HG03039 (cell line): Measurements from ENCODE around the gene BACH1.
"Not testable (repeated sequence)": the region's sequence is repeated elsewhere in the genome, so short reads cannot be mapped to it uniquely, and the experiment has no call there.

Experiments used
- ATAC-seq: cut with Tn5 transposase; IDR thresholded peaks from one replicate; pipeline ENCODE4 v1.9.1; 2021; ENCODE audit warnings: mild to moderate bottlenecking, moderate library complexity; ENCODE audit not compliant: unreplicated experiment

The BACH1 gene

DNA sequence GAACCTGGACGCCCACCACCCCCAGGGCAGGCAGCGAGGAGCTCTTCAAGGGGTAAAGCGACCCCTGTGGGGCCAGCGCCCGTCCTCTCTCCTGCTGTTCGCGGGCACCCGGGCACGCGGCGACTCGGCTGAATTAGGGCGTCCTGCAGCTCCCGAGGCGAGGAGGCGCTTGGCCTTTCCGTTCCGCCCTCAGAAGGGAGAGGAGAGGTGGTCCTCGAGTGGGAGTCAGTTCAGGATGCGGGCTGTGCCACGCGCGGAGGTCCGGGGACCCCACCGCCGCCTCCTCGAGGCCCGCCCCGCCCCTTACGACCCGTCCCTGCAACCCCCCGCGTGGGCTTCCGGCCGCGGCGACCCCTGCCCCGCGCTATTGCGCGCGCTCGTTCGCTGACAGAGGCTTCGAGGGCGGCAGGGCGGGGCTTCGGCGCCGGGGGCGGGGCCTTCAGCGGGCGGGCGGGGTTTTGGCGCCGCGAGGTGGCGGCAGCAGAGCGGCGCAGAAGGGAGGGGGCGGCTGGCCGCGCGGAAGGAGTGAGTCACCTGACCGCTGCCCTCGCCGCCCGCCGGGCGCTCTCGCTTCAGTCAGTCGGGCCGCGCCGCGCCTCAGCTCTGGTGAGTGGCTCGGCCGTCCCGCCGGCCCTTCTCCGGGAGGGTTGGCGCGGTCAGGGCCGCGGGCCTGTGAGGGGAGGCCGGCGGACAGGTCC lies at the start of gene BACH1:
BACH1 (plus strand) TSS at position 575 of the 698 bp plus-strand sequence. CDS start 22,359 bp downstream, outside the sequence.
- peak; percentile 56 for ATAC-seq

DNA sequence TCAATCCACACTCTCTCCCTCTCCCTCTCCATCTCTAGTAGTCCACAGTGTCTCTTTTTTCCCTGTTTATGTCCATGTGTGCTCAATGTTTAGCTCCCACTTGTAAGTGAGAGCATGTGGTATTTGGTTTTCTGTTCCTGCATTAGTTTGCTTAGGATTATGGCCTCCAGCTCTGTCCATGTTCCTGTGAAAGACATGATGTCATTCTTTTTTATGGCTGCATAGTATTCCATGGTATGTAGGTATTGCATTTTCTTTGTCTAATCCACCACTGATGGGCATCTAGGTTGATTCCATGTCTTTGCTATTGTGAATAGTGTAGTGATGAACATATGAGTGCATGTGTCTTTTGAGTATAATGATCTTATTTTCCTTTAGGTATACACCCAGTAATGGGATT lies 49.4 kb upstream of the BACH1 start:
- ATAC-seq, result not testable (repeated sequence)

DNA sequence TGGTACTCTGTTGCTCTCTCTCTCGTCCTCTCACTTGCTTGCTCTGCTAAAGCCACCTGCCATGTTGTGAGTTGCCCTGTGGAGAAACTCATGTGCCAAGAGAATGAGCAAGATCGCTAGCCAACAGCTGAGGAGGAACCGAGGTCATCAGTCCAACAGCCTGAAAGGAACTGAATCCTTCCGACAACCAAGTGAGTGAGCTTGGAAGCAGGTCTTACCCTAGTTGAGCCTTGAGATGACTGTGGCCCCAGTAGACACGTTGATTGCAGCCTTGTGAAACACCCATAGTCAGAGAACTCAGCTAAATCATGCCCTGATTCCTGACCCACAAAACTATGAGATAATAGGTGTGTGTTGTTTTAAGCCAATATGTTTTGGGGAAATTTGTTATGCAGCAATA lies 48.1 kb upstream of the BACH1 start:
- ATAC-seq, result no peak

- ATAC-seq, result not testable (repeated sequence)
These were observed 44.9 kb upstream of the BACH1 start for GRCh38 chr21:29253861-29254260.

DNA sequence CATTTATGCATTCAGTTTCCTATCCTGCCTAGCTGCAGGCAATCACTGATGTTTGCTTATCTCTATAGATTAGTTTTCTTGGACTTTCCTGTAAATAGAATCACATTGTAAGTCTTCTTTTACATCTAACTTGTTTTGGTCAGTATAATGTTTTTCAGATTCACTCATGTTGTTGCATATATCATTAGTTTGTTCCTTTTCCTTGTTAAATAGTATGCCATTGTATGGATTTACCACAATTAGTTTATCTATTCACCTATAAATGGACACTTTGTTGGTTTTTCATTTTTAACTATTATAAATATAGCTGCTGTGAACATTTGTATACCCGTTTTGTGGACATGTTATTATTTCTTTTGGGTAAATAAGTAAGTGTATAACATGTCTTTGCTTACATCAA lies 44.2 kb upstream of the BACH1 start:
- ATAC-seq, result no peak

- no peak for ATAC-seq
These were observed 42.4 kb upstream of the BACH1 start for GRCh38 chr21:29256126-29256910.

GRCh38 chr21:29257701-29258100 lies 41.0 kb upstream of the BACH1 start:
- ATAC-seq, result no peak

- ATAC-seq, result no peak
These were observed 39.9 kb upstream of the BACH1 start for GRCh38 chr21:29258626-29259338.

- no peak for ATAC-seq
These were observed 38.3 kb upstream of the BACH1 start for GRCh38 chr21:29260461-29260860.

DNA sequence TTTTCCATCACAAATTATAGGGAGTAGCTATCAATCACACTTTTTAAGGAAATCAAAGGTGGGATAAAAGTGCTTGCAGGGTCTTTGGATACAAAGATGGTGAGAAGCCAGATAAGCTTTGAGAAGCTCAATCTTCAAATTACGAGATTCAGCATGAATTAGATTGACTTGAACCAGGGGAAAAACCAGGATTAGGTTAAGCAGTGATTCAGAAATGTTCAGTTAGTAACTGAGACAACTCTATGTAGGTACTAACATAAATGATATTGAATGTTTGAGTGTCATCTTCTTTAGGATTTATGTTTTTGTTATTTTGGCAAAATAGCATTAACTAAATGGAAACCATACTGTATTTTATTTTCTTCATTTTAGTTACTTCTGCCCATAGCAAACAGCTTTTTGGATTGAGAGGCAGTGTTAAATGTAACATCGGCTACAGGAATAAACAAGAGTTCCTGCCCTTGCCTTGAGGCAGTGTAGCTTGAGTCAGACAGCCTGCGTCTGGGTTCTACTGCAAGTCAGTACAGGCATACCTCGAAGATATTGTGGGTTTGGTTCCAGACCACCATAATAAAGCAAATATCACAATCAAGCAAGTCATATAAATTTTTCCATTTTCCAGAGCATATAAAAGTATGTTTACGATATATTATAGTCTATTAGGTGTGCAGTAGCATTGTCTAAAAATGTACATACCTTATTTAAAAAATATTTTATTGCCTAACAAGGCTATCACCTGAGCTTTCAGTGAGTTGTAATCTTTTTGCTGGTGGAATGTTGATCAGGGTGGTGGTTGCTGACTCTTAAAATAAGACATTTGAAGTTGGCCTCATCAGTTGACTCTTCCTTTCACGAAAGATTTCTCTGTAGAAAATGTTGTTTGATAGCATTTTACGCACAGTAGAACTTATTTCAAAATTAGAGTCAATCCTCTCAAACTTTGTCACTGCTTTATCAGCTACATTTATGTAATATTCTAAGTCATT lies 36.9 kb upstream of the BACH1 start:
- ATAC-seq, result no peak

DNA sequence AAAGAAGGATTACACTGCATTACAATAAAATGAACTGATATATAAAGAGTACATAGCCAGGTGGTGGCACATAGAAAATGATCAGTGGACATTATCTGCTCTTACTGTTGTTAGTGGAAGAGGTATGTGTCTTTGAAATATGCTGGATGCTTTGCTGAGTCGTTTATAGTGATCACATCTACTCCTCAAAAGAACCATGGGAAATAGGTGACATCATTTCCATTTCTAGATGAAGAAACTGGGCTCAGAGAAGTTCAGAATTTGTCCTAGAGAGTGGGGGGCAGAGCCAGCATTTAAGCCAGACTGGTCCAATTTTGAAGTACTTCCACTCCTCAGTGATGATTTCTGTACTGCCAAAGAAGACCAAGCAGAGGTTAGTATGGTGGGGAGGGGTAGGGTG lies 34.0 kb upstream of the BACH1 start:
- ATAC-seq, result no peak

DNA sequence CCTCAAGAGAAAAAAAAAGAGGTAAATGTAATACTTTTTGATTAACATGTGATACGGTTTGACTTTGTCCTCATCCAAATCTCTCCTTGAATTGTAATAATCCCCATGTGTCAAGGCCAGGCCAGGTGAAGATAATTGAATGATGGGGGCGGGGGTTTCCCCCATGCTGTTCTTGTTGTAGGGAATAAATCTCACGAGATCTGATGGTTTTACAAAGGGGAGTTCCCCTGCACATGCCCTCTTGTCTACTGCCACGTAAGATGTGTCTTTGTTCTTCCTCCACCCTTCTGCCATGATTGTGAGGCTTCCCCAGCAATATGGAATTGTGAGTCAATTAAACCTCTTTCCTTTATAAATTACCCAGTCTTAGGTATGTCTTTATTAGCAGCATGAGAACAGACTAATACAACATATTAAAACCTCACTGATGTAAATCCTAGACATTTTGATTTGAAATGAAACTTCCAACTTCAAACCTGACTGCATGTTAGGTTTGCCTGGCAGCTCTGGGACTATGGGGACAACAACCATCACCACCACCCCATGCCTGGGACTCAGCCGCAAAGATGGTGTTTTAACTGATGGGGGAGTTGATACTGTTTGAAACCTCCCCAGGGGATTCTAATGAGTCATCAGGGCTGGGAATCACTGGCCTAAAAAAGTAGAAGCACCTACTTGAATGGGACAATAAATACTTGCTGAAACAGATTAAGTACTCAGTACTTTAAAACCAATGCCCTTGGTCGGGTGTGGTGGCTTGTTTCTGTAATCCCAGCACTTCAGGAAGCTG lies 32.8 kb upstream of the BACH1 start:
- peak; percentile 49 for ATAC-seq

GRCh38 chr21:29267666-29268065 lies 31.1 kb upstream of the BACH1 start:
- ATAC-seq, result no peak

GRCh38 chr21:29271927-29272333 lies 26.8 kb upstream of the BACH1 start:
- no peak for ATAC-seq

DNA sequence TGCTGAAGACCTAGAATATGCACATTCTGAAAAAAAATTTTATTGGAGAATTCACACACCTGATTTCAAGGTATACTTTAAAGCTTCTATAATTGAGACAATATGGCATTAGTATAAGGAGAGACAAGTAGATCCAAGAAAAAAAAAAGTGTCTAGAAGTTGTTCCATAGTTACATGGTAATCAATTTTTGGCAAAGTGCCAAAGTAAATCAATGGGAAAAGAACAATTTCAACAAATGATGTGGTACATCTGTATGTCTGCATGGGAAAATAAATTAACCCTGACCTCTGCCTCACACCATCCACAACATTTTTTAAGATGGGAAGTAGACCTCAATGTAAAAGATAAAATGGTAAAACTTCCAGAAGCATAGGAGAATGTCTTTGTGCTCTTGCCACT lies 21.3 kb upstream of the BACH1 start:
- ATAC-seq, result no peak

- ATAC-seq, result no peak
These were observed 19.2 kb upstream of the BACH1 start for GRCh38 chr21:29279558-29279957.

DNA sequence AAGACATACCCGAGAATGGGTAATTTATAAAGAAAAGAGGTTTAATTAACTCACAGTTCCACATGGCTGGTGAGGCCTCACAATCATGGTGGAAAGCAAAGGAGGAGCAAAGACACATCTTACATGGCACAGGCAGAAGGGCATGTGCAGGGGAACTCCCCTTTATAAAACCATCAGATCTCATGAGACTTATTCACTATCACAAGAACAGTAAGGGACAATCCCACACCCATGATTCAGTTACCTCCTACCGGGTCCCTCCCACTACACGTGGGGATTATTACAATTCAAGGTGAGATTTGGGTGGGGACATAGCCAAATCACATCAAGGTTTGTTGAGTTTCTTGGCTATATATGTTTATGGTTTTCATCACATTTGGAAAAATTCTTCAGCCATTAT lies 16.9 kb upstream of the BACH1 start:
- ATAC-seq, result not testable (repeated sequence)

DNA sequence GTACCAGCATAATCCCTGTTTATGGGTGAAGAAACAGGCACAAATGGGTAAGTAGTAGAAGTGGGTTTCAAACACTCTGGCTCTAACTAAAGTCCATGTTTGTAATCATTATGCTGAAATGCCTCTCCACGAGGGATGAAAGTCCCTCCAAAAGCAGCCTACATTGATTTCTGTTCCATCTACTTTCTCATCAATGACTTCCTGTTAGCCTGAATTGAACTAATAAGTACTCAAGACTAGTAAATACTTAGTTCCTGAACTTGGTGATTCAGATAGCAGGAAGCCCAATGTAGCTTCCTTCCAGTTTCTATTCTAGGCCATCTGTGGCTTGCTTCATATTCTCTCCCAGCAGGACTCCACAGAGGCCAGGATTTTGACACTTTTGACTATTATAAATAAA lies 11.3 kb upstream of the BACH1 start:
- ATAC-seq, result no peak

DNA sequence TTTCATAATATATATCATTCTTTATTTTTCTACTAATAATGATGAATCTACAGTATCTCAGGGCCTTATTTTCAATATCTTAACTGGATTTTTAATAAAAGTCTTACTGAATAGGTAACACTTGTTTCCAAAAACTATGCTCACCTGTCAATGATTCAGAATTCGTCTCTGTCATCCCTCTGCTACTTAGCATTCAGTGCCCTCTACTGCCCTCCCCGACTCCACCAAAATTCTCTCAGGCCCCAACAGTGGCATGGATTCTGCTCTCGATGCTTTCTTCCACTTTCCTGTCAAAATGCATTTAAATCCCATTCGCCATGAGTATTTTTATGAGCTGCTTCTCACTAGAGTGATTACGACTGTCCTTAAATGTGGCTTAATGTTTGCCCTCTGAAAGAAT lies 10.5 kb upstream of the BACH1 start:
- no peak for ATAC-seq

GRCh38 chr21:29289317-29289716 lies 9.4 kb upstream of the BACH1 start:
- no peak for ATAC-seq
